HL-60/S4 treated with phorbol 12-myristate 13-acetate at 8.2 ng/mL for 4 days and 3 days (cell line): Measurements from ENCODE around the gene TMEM176B.

Experiments
- in situ Hi-C: fragments of 300-500 bp; cut with MboI; formaldehyde crosslinking; loops from 2 replicates; pipeline ENCODE4 v1.15.0; 2022; ENCODE audit warnings: low sequenced_read_pairs

Gene TMEM176B

GRCh38 chr7:150799741-150800580, at the start of gene TMEM176B:
Gene TMEM176B (minus strand): TSS chr7:150800364. CDS start chr7:150796569, 3,795 bp downstream.
- in situ Hi-C loops, result loop anchor here (25.0 kb wide), 1 partner anchor 312 kb away; no protein-coding TSS in a partner anchor

DNA sequence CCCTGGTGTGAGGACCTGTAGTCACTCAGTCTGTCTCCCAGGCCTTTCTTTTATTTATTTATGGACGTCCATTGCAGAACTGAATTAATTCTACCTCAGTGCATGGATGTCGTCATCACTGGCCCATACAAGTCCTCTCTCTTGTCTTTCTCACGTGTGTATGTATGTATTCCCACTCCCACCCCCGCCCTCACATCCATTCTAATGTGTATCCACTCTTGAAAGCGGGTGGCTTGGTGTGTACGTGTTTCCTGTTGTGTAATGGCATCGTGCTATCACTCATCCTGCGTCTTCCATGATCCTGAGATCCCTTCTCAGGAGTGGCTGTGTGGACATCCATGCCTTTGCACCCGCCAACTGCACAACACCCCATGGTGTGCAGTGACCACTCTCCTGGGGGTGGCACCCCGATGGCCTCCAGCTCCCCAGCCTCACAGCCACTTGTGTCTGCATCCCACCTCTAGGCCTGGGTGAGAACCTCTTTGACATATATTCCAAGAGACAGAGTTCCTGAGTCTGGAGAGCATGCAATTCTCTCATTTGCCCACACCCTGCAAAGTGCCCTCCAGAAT, 49.1 kb upstream of the TMEM176B start:
- in situ Hi-C loops, result loop anchor here (10.0 kb wide), 1 partner anchor 64 kb away; no protein-coding TSS in a partner anchor

DNA sequence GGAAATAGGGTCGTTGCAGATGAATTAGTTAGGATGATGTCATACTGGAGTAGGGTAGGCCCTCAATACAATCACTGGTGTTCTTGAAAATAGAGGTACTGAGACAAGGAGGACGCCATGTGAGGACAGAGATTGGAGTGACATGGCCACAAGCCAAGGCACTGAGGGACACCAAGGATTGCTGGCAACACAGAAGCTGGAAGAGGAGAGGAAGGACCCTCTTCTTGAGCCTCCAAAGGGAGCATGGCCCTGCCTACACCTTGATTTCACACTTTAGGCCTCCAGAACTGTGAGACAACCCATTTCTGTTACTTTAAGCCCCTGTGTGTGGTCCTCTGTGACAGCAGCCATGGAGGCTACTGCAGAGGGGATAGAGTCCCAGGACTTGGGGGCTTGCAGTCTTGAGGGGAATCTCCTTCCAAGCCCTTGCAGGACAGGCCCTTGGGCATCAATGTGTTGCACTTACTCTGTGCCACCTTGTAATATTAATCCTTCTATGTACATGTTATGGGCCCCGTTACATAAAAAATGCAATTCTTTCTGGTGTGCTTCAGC, 48.5 kb upstream of the TMEM176B start:
- in situ Hi-C loops, result loop anchor here (10.0 kb wide), 1 partner anchor 64 kb away; no protein-coding TSS in a partner anchor

DNA sequence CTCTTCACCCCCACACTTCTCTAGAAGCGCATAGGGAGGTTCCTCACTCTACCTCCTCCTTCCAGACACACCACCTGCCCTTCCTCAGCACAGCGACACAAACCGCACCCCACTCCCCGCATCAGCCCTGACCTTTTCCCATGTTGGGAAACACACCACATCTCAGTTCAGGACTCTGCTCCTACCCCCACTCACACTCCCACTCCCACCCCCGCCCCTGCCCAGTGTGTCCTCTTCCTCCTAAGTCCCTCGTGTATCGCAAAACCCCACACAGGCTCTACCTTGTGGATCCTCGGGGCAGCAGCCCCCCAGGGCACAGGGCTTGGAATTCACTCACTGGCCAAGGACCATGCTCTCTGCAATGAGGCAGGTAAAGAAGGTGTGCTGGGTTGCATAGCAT, 47.9 kb upstream of the TMEM176B start:
- in situ Hi-C loops, result loop anchor here (10.0 kb wide), 1 partner anchor 63 kb away; no protein-coding TSS in a partner anchor

GRCh38 chr7:150847536-150847935, 47.4 kb upstream of the TMEM176B start:
- in situ Hi-C loops, result loop anchor here (10.0 kb wide), 1 partner anchor 63 kb away; no protein-coding TSS in a partner anchor

DNA sequence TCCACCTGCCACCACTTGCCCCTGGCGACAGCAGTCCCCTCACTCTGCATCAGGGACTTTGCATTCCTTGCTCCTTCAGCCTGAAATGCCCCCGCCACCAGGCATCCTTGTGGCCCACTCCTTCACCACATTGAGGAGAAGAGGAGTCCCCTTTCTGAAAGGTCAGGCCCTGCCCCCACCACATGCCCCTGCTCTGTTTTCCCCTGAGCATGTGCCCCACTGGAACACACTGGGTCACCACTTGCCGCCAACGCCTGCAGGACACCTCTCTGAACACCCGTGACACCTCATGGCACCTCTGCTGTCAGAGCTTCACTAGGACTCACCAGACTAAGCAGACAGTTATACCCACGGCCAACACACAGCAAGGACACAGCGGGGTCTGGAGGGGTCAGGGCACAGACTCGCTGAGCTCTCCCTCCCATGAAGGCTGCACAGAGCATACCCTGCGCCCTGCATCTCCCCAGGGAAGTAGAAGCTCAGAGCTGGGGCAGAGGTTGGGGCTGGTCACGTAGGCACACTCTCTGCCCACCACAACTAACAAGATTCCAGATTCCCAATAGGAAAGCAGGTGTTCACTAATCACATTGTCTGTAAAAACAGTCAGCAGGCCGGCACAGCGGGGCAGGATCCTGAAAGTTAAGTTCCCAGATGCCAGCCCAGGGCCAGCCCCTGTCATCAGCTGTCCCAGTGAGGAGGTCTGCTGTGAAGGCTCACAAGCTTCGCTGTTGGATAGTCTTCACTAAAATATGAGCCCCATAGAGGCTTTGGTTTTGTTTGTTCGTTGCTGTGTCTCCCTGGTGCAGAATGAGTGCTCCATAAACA, 46.3 kb upstream of the TMEM176B start:
- in situ Hi-C loops, result loop anchor here (10.0 kb wide), 1 partner anchor 62 kb away; no protein-coding TSS in a partner anchor

GRCh38 chr7:150845421-150845861, 45.3 kb upstream of the TMEM176B start:
- in situ Hi-C loops, result loop anchor here (10.0 kb wide), 1 partner anchor 61 kb away; no protein-coding TSS in a partner anchor

- in situ Hi-C loops, result loop anchor here (10.0 kb wide), 1 partner anchor 58 kb away; no protein-coding TSS in a partner anchor
These were observed 42.6 kb upstream of the TMEM176B start for GRCh38 chr7:150842716-150843115.

- in situ Hi-C loops, result loop anchor here (10.0 kb wide), 1 partner anchor 57 kb away; no protein-coding TSS in a partner anchor
These were observed 41.9 kb upstream of the TMEM176B start for GRCh38 chr7:150842018-150842417.

DNA sequence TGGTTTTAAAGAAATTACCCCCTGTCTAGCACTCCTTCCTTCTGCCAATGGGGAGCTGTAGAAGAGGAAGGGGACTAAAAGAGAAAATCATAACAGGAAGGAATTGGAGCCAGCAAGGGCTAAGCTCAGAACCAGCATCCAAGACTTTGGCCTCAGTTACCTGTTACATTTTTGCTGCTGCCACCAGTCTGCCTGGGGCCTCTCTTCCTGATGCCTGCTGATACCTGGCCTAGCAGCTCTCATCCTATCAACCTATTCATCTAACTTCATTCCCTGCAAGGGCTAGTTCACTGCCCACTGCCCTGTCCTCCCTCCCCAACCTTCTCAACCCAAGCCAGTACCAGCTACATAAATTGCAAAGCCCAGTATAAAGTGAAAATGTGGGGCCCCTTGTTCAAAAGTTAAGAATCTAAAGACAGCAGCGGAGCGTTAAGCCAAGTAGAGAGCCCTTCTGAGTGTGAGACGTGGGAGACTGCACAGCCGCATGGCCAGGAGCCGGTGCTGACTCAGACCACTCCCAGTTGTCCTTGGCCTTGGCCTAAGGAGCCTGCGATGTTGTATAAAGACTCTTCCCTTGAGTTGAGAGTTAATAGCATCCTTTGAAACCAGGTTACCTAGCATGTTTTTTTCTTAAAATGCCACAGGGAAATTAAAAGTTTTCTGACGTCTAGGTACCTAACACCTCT, 38.9 kb upstream of the TMEM176B start:
- in situ Hi-C loops, result no loop called here

GRCh38 chr7:150835702-150836280, 35.6 kb upstream of the TMEM176B start:
- in situ Hi-C loops, result no loop called here

DNA sequence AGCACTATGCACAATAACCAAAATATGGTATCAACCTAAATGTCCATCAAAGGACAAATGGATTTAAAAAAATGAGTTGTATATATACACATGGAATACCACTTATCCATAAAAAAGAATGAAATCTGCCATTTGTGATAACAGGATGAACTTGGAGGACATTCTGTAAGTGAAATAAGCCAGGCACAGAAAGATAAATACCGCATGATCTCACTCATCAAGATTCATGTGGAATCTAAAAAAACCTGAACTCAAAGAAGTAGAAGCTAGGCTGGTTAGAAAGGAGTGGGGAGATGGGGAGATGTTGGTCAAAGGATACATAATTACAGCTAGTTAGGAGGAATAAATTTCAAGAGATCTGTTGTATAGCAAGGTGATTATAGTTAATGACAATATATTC, 34.9 kb upstream of the TMEM176B start:
- in situ Hi-C loops, result no loop called here

- in situ Hi-C loops, result no loop called here
These were observed 31.7 kb upstream of the TMEM176B start for GRCh38 chr7:150831851-150832250.

DNA sequence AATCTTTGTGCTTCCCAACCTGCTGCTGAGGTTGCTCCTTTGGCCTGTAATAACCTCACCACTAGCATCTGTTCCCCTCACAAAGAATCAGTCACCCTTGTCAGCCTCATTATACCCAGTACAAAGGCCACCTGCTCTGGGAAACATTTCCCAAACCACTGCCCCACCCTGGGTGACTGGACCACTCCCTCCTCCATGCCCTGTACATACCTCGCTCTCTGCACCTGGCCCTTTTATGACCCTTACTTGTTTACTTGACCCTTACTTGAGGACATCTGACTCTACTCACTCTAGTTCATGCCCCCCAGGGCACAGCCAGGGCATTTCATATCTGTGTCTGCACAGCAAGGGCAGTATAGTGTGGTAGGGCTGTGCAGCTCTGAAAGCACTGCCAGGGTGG, 30.8 kb upstream of the TMEM176B start:
- in situ Hi-C loops, result no loop called here

GRCh38 chr7:150829426-150829825, 29.3 kb upstream of the TMEM176B start:
- in situ Hi-C loops, result no loop called here

GRCh38 chr7:150828384-150828783, 28.2 kb upstream of the TMEM176B start:
- in situ Hi-C loops, result no loop called here

DNA sequence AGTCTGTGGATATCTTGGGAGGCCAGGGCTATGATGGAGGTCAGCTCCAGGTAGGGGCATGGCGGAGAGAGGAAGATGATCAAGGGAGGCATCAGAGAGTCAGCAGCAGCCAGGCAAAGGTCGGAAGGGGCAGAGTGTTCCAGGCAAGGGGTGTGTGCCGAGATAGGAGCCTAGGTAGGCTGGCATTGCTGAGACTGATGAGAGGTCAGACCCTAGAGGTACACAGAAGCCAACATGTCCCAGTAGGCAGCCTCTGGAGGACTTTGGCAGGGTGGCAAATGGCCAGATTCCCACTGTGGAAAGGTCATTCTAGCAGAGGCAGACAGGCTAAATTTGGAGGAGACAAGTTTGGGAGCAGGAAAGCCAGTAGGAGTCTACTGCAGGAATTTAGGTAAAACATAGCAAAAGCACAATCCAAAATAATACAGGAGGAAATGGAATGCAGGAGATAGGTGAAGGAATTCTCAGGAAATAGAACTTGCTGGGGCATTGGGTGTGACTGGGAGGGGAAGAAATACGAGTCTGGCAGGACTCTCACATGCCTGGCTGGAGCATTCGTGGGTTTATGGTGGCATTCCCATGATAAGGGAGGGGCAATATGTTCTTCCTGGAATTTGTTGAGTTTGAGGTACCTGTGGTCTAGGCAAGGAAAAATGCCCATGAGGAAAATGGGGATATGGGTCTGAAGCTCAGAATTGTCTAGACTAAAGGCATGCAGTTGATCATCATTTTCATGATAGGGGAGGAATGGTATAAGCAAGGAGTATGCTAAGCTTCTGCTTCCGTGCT, 26.1 kb upstream of the TMEM176B start:
- in situ Hi-C loops, result no loop called here

GRCh38 chr7:150824379-150825177, 24.4 kb upstream of the TMEM176B start:
- in situ Hi-C loops, result no loop called here
